Sciatic nerve (tissue), 2 donors: Measurements from ENCODE around the gene BABAM2. TPM values are rescaled to one million over a fixed set of nuclear protein-coding genes. Genes with fewer than 3 reads are reported as not detected.
"Not testable (repeated sequence)": the region's sequence is repeated elsewhere in the genome, so short reads cannot be mapped to it uniquely, and the experiment has no call there.

Source experiments
- ATAC-seq: fragments of 200-7000 bp; cut with Tn5 transposase; one replicate; pipeline ENCODE4 v1.9.1; 2020; ENCODE audit warnings: mild to moderate bottlenecking, moderate library complexity
- DNase-seq: peaks from one replicate; pipeline ENCODE4 v3.0.0-alpha.2; 2020; ENCODE audit warnings: low spot score
- intact Hi-C: fragments of 100-400 bp; cut with DNase I; formaldehyde crosslinking; loops from one replicate; pipeline ENCODE4 v1.14.2; 2022
- total RNA-seq: library from RNA; stranded (reverse); fragmentation: NEBNext Ultra II Directional; extraction: Animal tissue kit (Norgen Biotek cat#: 25700); gene quantifications from one replicate; pipeline ENCODE4 v1.2.1, GENCODE V29; 2021
- donor health status: DM: no; HTN: no; CAD: no.
- donor health status: DM: no; HTN: no; CAD: no.

Gene BABAM2
- total RNA-seq, 1 donor from 2014 or later, result 38.2 TPM

DNA sequence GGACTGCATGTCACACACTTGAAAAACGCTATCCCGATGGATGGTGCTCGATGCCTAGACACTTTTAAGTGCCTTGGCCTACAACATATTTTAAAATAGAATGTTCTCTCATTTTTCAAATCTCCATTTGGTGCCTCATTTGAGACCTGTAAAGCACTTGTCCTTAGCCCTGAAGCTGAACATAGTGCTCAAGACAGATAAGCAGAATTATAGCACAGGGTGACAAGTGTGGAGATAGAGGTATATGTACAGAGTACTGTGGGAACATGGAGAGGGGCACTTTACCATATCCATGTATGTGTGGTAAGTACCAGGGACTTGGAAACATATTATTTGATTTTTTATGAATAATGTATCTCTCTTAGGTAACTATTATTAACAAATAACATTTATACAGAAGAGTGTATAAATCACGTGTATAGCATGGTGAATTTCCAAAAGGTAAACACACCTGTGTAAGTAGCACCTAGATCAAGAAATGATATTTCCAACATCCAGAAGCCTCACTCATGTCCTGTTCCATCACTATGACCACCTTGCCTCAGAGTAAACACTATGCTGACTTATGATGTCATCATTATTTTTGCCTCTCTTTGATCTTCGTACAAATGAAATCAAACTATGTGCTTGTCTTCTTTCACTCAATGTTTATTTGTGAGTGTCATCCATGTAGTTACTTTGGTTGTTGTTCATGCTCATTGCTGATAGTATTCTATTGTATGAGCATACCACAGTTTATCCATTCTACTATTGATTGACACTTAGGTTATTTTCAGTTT, 103.6 kb downstream of the BABAM2 start:
- DNase-seq (no peak), ATAC-seq (no peak)
- intact Hi-C loops, result no loop called here

GRCh38 chr2:27996156-27996922, 105.8 kb downstream of the BABAM2 start:
- DNase-seq (no peak), ATAC-seq (no peak)
- intact Hi-C loops, result no loop called here

GRCh38 chr2:28000287-28000686, 109.8 kb downstream of the BABAM2 start:
- intact Hi-C loops, result no loop called here
- ATAC-seq, result no peak
- no peak for DNase-seq

- intact Hi-C loops, result no loop called here
- ATAC-seq (no peak), DNase-seq (no peak)
These were observed 111.7 kb downstream of the BABAM2 start for GRCh38 chr2:28002181-28002580.

GRCh38 chr2:28004086-28004485, 113.6 kb downstream of the BABAM2 start:
- intact Hi-C loops, result no loop called here
- DNase-seq (no peak), ATAC-seq (no peak)

DNA sequence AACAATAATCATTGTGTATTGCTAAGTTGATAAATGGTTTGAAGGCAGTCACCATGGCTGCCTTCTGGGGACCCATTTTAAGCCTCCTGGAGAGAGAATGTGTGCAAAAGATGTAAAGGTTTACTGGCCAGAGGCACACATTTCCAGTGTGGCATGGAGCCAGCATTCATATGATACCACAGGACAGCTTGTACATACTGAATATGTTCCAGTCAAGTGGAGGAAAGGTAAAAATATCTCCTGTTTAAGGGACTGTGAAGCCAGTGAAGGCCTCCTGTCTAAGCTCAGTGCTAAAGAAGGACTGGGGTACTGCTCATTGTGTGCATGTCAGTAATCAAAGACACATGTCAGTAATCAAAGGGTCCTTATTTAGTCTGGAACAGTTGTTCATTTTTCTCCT, 119.2 kb downstream of the BABAM2 start:
- DNase-seq (no peak), ATAC-seq (no peak)
- intact Hi-C loops, result no loop called here

GRCh38 chr2:28011322-28011737, 120.8 kb downstream of the BABAM2 start:
- ATAC-seq (no peak), DNase-seq (no peak)
- intact Hi-C loops, result no loop called here

GRCh38 chr2:28018474-28018873, 127.9 kb downstream of the BABAM2 start:
- DNase-seq, ATAC-seq, intact Hi-C loops: not testable (repeated sequence)

DNA sequence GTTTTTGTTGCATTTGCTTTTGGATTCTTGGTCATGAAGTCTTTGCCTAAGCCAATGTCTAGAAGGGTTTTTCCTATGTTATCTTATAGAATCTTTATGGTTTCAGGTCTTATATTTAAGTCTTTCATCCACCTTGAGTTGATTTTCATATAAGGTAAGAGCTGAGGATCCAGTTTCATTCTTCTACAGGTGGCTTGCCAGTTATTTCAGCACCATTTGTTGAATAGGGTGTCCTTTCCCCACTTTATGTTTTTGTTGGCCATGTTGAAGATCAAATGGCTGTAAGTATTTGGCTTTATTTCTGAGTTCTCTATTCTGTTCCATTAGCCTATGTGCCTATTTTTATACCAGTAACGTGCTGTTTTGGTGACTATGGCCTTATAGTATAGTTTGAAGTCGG, 129.0 kb downstream of the BABAM2 start:
- DNase-seq, intact Hi-C loops, ATAC-seq: not testable (repeated sequence)

DNA sequence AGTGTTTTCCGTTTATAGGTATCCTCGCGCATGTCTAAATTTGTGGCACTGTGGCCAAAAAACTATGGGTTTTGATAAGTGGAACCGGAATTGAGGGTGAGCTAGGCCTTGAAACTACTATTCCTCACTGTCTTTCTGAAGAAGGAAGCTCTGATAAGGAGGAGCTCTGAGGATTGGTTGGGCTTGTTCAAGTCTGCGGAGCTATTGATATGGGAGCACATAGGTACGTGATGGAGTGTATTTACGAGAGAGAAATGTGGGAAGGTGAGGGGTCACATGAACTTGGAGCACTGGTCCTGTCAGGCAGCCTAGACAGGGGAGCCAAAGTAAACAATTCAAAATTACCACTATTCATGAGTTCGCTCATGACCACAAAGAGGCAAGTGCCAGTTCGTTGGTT, 131.4 kb downstream of the BABAM2 start:
- intact Hi-C loops, result no loop called here
- DNase-seq (no peak), ATAC-seq (no peak)

DNA sequence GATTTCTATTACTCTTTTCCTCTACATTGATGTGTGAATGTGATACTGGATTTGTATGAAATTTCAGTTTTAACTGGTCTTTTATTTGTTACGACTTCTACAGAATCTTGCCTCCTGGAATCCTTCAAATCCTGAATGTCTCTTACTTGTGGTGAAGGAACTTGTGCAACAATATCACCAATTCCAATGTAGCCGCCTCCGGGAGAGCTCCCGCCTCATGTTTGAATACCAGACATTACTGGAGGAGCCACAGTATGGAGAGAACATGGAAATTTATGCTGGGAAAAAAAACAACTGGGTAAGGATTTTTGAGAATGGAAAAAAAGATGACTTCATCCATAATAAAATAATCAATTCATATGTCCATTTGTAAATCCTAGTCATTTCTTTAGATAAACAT, 134.6 kb downstream of the BABAM2 start:
- no peak for DNase-seq
- intact Hi-C loops, result no loop called here
- ATAC-seq, result no peak

DNA sequence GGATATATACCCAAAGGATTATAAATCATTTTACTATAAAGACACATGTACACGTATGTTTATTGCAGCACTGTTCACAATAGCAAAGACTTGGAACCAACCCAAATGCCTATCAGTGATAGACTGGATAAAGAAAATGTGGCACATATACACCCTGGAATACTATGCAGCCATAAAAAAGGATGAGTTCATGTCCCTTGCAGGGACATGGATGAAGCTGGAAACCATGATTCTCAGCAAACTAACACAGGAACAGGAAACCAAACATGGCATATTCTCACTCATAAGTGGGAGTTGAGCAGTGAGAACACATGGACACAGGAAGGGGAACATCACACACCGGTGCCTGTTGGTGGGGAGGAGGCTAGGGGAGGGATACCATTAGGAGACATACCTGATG, 135.7 kb downstream of the BABAM2 start:
- intact Hi-C loops, DNase-seq, ATAC-seq: not testable (repeated sequence)

GRCh38 chr2:28028025-28028424, 137.5 kb downstream of the BABAM2 start:
- no peak for ATAC-seq
- DNase-seq, result no peak
- intact Hi-C loops, result no loop called here

- ATAC-seq (no peak), DNase-seq (no peak)
- intact Hi-C loops, result no loop called here
These were observed 140.1 kb downstream of the BABAM2 start for GRCh38 chr2:28030600-28030999.

GRCh38 chr2:28032816-28033215, 142.3 kb downstream of the BABAM2 start:
- no peak for ATAC-seq
- no peak for DNase-seq
- intact Hi-C loops, result no loop called here

GRCh38 chr2:28034696-28035095, 144.2 kb downstream of the BABAM2 start:
- no peak for ATAC-seq
- intact Hi-C loops, result no loop called here

GRCh38 chr2:28035163-28035690, 144.7 kb downstream of the BABAM2 start:
- intact Hi-C loops, result no loop called here
- ATAC-seq (no peak), DNase-seq (no peak)

More at GRCh38 chr2:28034696-28035095, 144.2 kb downstream of the BABAM2 start:
- DNase-seq, result no peak

DNA sequence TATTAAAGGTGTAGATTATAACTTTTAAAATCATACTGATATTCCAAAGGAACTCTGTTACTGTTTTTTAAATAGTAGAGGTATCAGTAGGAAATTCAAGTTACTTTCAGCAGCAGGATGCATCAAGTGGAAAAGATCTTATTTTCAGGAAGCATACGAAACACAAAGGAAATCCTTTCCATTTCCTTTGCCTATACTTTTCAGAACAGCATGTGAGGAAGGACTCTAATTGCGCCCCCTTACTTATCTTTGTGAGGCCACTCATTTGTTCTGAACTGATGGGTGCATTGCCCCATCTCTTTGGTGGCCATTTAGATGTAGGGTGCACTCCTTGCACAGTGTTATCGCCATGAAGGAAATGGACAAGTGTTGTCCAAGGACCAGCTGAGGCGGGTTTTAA, 145.3 kb downstream of the BABAM2 start:
- intact Hi-C loops, result no loop called here
- no peak for DNase-seq
- no peak for ATAC-seq

- DNase-seq (no peak), ATAC-seq (no peak)
- intact Hi-C loops, result no loop called here
These were observed 145.8 kb downstream of the BABAM2 start for GRCh38 chr2:28036307-28036706.

DNA sequence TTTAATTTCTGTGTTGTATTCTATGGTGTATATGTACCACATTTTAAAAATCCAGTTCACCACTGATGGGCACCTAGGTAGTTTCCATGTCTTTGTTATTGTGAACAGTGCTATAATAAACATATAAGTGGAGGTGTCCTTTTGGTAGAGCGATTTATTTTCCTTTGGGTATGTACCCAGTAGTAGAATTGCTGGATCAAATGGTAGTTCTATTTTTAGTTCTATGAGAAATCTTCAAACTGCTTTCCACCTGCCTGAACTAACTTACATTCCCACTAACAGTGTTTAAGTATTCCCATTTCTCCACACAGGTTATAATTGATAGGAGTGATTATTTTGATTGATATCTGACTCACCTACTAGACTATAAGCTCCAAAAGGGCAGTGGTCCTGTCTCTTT, 148.2 kb downstream of the BABAM2 start:
- ATAC-seq, result no peak
- intact Hi-C loops, result no loop called here
- DNase-seq, result no peak
